GM12872 (cell line): ENCODE results near the gene MAGEA6.
"Not testable (repeated sequence)": the region's sequence is repeated elsewhere in the genome, so short reads cannot be mapped to it uniquely, and the experiment has no call there.

Source experiments
- TF ChIP-seq, protein P1 (sequence below): IDR thresholded peaks from 3 replicates; pipeline ENCODE4 v1.5.1; 2011; ENCODE audit warnings: low read depth, mild to moderate bottlenecking, low read length, moderate library complexity; ENCODE audit not compliant: insufficient read depth

Gene MAGEA6, protein sequence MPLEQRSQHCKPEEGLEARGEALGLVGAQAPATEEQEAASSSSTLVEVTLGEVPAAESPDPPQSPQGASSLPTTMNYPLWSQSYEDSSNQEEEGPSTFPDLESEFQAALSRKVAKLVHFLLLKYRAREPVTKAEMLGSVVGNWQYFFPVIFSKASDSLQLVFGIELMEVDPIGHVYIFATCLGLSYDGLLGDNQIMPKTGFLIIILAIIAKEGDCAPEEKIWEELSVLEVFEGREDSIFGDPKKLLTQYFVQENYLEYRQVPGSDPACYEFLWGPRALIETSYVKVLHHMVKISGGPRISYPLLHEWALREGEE

DNA sequence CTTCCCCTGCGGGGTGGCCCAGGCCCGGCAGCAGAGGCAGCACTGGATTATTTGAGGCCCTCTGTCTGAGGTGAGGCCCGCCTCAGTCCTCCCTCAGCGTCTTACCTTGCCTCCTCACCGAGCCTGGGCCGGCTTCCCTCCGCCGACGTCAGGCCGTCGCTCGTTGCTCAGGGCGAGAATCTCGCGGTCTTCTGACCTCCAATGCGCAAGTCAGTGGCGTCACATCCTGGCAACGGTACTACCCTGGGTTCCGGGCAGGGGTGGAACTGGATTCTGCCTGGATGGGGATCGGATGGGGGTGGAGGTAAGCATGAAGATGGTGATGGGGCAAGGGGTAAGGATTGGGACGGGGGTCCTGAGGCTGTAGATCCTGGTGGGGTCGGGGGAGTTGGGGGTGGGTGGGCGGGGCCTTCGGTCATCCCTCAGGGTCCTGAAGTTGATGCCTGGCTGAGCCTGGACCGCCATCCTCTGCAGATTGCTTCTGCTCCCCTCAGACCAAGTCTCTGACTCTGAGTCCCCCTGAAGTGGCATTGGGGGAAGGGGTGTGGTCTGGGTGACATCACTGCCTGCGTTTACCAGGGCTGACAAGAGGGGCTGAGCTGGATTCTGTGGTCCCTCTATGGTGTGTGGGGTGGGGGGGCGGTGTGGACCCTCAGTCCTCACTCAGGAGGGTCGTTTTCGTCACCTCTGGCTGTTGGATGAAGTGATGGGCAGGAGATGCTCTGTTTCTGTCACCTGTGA lies at the start of gene MAGEA6:
Gene MAGEA6, minus strand, starts transcription at position 141 of the 741 bp plus-strand sequence. CDS start 2,039 bp downstream, outside the sequence.
- TF ChIP-seq, protein P1, sequence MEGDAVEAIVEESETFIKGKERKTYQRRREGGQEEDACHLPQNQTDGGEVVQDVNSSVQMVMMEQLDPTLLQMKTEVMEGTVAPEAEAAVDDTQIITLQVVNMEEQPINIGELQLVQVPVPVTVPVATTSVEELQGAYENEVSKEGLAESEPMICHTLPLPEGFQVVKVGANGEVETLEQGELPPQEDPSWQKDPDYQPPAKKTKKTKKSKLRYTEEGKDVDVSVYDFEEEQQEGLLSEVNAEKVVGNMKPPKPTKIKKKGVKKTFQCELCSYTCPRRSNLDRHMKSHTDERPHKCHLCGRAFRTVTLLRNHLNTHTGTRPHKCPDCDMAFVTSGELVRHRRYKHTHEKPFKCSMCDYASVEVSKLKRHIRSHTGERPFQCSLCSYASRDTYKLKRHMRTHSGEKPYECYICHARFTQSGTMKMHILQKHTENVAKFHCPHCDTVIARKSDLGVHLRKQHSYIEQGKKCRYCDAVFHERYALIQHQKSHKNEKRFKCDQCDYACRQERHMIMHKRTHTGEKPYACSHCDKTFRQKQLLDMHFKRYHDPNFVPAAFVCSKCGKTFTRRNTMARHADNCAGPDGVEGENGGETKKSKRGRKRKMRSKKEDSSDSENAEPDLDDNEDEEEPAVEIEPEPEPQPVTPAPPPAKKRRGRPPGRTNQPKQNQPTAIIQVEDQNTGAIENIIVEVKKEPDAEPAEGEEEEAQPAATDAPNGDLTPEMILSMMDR = not testable (repeated sequence)

GRCh38 chrX:152819266-152819665 lies 49.8 kb upstream of the MAGEA6 start:
- TF ChIP-seq, protein P1 = no peak

- TF ChIP-seq, protein P1 = no peak
Measured at GRCh38 chrX:152818356-152818755, 48.9 kb upstream of the MAGEA6 start.

DNA sequence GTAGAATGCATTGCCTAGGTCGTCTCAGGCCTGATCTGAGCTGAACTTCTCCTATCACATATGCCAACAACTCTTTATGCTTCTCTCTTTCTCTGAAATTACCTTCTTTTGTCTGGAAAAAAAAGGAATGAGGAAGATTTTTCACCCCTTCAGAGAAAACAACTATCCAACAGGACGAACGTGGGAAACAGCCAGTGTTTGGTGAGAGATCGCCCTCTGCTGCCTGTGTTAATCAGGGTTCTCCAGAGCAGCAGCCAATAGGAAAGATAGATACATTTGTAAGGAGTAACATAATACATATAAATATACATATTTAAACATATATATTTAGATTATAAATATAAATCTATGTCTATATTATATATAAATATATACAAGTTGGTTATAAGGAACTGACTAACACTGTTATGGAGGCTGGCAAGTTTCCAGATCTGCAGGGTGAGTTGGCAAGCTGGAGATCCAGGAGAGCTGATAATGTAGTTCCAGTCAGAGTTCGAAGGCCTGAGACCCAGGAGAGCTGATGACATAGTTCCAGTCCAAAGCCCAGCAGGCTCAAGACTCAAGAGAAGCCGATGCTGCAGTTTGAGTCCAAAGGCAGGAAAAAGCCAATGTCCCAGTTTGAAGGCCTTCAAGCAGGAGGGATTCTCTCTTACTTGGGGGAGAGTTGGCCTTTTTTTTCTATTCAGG lies 47.7 kb upstream of the MAGEA6 start:
- TF ChIP-seq, protein P1 = peak; percentile 8; the same call in 1 of the 3 replicates

GRCh38 chrX:152814048-152814447 lies 44.6 kb upstream of the MAGEA6 start:
- TF ChIP-seq, protein P1 = no peak

DNA sequence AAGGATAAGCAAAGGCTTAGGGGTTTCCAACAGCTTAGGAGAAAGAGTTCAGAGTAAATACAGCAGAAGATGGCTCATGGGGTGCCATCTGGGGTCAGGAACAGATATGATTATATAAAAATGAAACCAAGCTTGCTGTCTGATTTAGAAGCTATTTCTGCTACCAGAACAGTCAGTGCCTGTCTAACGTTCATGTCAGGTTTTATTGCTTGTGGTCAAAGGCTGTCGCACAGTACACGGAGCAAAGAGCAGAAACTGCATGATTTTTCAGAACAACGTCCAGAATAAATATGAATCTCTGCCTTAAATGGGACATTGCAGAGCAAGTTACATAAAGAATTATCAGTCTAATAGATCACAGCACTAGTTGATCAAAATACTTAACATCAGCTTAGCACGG lies 43.7 kb upstream of the MAGEA6 start:
- TF ChIP-seq, protein P1 = no peak

DNA sequence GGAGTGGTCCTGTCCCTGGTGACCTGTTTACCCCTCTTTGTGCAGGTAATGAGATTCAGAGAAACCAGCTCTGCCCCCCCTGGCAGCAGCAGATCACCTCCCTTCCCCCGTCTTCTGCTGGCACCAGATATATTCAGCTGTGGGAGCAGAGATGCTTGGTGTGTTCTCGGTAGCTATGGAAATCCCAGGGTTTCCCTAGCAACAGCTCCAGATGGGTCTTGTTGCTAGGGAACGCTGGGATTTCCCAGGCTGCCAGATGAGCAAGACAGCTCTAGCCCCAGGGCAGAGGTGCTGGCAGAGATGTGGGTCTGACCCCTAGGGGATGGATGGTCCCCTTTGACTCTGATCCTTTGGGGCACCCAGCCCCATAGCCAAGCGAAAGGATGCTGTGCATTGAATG lies 40.9 kb upstream of the MAGEA6 start:
- TF ChIP-seq, protein P1 = no peak
